OCI-LY7 (cell line): Measurements from ENCODE around the gene VWDE.
A peak's percentile ranks its signal among the peaks of the same experiment; 100 is the strongest.

Experiments used
- EZH2phosphoT487 ChIP-seq: fragments of 200-600 bp; sonication (generic); IDR thresholded peaks from 2 replicates; pipeline ENCODE4 v1.6.1; 2018; ENCODE audit warnings: low read depth, borderline replicate concordance, mild to moderate bottlenecking, mixed run types, antibody characterized with exemption, low read length, moderate library complexity, mixed read lengths
- TF ChIP-seq, protein P1 (sequence below): fragments of 200-600 bp; sonication (generic); conservative IDR thresholded peaks from 2 replicates; pipeline ENCODE4 v1.5.1; 2014; ENCODE audit warnings: mild to moderate bottlenecking, antibody characterized with exemption, low read length, moderate library complexity, mixed read lengths

DNA sequence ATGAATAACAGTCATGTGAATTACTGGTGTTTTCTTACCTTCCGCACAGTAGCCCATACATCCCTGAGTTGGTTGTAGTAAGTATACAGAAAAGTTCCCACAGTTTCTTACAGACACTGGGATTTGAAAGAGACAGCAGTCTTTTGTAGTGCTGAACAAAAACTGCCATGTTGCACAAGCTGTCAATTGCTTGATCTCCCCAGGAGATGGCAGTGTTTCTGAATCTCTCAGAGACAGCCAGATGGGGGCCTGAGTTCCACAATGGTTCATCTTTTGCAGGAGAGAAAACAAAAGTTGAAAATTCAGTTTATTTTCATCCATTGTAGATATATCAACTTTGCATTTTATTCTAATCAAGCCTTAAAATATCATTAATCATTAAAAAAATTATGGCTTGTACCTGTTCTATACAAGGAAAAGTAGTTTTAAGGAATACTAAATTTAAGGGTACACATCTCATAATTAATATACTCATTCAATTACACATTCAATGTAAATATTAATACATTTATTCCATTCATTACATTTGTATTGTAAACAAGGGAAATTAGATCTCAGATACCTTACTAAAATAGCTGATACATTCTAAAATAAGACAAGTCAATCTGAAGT, 14.5 kb downstream of the VWDE start:
- TF ChIP-seq, protein P1, sequence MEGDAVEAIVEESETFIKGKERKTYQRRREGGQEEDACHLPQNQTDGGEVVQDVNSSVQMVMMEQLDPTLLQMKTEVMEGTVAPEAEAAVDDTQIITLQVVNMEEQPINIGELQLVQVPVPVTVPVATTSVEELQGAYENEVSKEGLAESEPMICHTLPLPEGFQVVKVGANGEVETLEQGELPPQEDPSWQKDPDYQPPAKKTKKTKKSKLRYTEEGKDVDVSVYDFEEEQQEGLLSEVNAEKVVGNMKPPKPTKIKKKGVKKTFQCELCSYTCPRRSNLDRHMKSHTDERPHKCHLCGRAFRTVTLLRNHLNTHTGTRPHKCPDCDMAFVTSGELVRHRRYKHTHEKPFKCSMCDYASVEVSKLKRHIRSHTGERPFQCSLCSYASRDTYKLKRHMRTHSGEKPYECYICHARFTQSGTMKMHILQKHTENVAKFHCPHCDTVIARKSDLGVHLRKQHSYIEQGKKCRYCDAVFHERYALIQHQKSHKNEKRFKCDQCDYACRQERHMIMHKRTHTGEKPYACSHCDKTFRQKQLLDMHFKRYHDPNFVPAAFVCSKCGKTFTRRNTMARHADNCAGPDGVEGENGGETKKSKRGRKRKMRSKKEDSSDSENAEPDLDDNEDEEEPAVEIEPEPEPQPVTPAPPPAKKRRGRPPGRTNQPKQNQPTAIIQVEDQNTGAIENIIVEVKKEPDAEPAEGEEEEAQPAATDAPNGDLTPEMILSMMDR: peak; percentile 91
- TF ChIP-seq EZH2phosphoT487: no peak
